ENCODE data around the gene ARPC1A.
A peak's percentile ranks its signal among the peaks of the same experiment; 100 is the strongest.

ARPC1A gene

DNA sequence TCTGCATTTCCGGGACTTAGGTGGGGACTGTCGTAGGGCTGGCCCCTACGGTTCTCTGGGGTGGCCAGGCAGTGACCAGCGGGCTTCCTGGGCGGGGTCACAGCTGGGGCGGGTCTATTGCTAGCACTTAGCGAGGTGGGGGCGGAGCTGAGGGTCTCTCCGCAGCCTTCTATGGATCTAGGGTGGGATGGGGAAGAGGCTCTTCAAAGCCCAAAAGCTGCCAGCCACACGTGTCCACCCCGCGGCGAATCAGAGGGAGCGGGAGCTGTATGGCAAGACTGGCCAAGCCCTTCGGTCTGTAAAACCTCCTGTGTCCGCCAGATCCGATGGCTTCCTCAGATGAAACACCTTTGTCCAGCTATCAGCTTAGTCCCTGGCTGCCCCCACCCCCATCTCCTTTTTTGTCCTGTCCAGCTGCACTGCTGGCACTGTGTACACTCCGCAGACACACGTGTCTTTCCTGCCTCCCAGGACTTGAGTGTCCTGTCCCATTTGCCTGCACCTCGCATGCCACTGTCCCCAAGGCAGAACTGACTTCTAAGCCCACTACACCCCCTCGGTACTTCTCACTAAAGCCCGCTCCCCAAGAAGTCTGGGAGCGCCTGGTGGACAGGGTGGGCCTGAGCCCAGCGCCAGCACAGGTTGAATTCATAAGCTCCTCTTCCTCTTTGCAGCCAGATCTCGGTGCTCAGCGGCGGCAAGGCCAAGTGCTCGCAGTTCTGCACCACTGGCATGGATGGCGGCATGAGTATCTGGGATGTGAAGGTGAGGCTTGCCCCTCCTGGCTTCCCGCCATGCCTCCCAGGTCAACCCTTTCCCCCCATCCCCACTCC, 67.9 kb downstream of the ARPC1A start:
- peaks cover 19% of the 10 kb centered on the region for H3K4me1 ChIP-seq (ENCODE audit: control insufficient read depth, low read length)
- no peak for TF ChIP-seq EZH2phosphoT487 (IDR thresholded peaks at IDR 0.05; ENCODE audit: borderline replicate concordance, low read length)
- TF ChIP-seq, protein P1, sequence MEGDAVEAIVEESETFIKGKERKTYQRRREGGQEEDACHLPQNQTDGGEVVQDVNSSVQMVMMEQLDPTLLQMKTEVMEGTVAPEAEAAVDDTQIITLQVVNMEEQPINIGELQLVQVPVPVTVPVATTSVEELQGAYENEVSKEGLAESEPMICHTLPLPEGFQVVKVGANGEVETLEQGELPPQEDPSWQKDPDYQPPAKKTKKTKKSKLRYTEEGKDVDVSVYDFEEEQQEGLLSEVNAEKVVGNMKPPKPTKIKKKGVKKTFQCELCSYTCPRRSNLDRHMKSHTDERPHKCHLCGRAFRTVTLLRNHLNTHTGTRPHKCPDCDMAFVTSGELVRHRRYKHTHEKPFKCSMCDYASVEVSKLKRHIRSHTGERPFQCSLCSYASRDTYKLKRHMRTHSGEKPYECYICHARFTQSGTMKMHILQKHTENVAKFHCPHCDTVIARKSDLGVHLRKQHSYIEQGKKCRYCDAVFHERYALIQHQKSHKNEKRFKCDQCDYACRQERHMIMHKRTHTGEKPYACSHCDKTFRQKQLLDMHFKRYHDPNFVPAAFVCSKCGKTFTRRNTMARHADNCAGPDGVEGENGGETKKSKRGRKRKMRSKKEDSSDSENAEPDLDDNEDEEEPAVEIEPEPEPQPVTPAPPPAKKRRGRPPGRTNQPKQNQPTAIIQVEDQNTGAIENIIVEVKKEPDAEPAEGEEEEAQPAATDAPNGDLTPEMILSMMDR (IDR thresholded peaks at IDR 0.05; ENCODE audit: low read depth, low read length, poor library complexity, severe bottlenecking), result no peak
- H3K9me2 ChIP-seq (replicated peaks; ENCODE audit: control insufficient read depth, low read length), result no peaks in the 10 kb centered on the region
- H3K4me3 ChIP-seq (ENCODE audit: low read length), result peak overlapping the region; percentile 75
- H3K36me3 ChIP-seq (ENCODE audit: control insufficient read depth, low read length), result peaks cover 93% of the 10 kb centered on the region
- H3K27ac ChIP-seq (ENCODE audit: low read depth, low read length), result peak overlapping the region; percentile 48
- H4K20me1 ChIP-seq (ENCODE audit: control insufficient read depth, insufficient read depth, low read depth, low read length), result peaks cover 21% of the 10 kb centered on the region; the same call in 1 of the 2 replicates
- H3K9me3 ChIP-seq (ENCODE audit: control insufficient read depth, insufficient read depth, low read length), result no peaks in the 10 kb centered on the region
- H3K27me3 ChIP-seq (ENCODE audit: control insufficient read depth, low read length), result no peaks in the 10 kb centered on the region
- peaks cover 24% of the 10 kb centered on the region for H3F3A ChIP-seq (ENCODE audit: control insufficient read depth, insufficient read depth)
- H3K79me2 ChIP-seq (ENCODE audit: control insufficient read depth, low read length), result peaks cover 11% of the 10 kb centered on the region
- H3K4me2 ChIP-seq (ENCODE audit: low read length), result peak overlapping the region; percentile 85

DNA sequence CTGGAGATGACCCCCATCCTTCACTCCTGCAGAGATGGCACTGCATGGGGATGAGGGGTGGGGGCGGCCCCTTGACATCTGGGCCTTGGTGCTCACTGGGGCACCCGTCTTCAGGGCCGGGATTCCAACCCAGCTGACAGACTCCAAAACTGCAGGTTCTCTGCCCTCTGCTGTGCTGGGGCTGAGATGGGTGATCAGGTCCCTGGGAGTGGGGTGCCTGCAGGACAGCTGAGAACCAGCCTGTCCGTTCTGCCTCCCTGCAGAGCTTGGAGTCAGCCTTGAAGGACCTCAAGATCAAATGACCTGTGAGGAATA, 68.4 kb downstream of the ARPC1A start:
- H4K20me1 ChIP-seq (ENCODE audit: control insufficient read depth, insufficient read depth, low read depth, low read length), result peaks cover 26% of the 10 kb centered on the region; the same call in 1 of the 2 replicates
- no peaks in the 10 kb centered on the region for H3K27me3 ChIP-seq (ENCODE audit: control insufficient read depth, low read length)
- H3K9me2 ChIP-seq (replicated peaks; ENCODE audit: control insufficient read depth, low read length), result no peaks in the 10 kb centered on the region
- H3K9me3 ChIP-seq (ENCODE audit: control insufficient read depth, insufficient read depth, low read length), result no peaks in the 10 kb centered on the region
- no peak overlapping the region for H3K4me3 ChIP-seq (ENCODE audit: low read length)
- peaks cover 27% of the 10 kb centered on the region for H3F3A ChIP-seq (ENCODE audit: control insufficient read depth, insufficient read depth)
- no peak overlapping the region for H3K27ac ChIP-seq (ENCODE audit: low read depth, low read length)
- peaks cover 97% of the 10 kb centered on the region for H3K36me3 ChIP-seq (ENCODE audit: control insufficient read depth, low read length)
- peaks cover 19% of the 10 kb centered on the region for H3K4me1 ChIP-seq (ENCODE audit: control insufficient read depth, low read length)
- TF ChIP-seq, protein P1 (IDR thresholded peaks at IDR 0.05; ENCODE audit: low read depth, low read length, poor library complexity, severe bottlenecking), result no peak
- TF ChIP-seq EZH2phosphoT487 (IDR thresholded peaks at IDR 0.05; ENCODE audit: borderline replicate concordance, low read length), result no peak
- H3K79me2 ChIP-seq (ENCODE audit: control insufficient read depth, low read length), result peaks cover 11% of the 10 kb centered on the region
- H3K4me2 ChIP-seq (ENCODE audit: low read length), result no peak overlapping the region

DNA sequence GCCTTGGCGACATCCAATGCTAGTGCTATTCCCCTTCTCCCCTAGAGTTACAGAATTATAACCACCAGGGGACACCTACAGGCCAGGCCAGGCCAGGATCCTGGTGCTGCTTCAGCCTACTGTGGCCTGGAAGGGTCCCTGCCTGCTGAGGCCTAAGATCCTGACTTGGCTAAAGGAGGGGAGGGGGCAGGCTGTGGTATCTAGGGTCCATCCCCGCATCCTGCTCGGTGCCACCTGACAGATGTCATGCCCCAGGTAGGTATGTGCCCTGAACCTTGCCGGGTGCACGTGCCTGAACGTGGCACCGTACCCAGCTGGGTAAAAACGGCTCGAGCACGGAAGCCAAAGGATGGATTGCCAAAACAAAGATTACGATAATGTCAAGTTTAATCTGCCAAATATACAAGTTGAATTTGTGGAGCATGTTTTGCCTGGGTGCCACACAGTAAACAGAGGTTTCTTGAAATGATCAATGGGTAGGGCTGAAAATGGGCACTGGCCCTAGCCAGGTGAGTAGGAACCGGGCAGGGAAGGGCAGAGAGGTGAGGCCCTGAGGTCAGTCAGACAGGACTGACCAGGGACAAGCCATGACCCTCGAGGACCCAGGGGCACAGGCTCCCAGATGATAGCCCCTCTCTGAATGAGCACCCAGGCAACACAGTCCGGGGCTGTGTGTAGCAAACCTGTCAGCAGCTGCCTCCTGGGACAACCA, 70.1 kb downstream of the ARPC1A start:
- Histone ChIP-seq H3K36me3 (ENCODE audit: control insufficient read depth, low read length) (peaks cover 98% of the 10 kb centered on the region), H4K20me1 (ENCODE audit: control insufficient read depth, insufficient read depth, low read depth, low read length) (peaks cover 34% of the 10 kb centered on the region; the same call in 1 of the 2 replicates), H3K4me2 (ENCODE audit: low read length) (no peak overlapping the region), H3K9me3 (ENCODE audit: control insufficient read depth, insufficient read depth, low read length) (no peaks in the 10 kb centered on the region), H3K27me3 (ENCODE audit: control insufficient read depth, low read length) (no peaks in the 10 kb centered on the region), H3K4me3 (ENCODE audit: low read length) (no peak overlapping the region), H3F3A (ENCODE audit: control insufficient read depth, insufficient read depth) (peaks cover 27% of the 10 kb centered on the region), H3K27ac (ENCODE audit: low read depth, low read length) (no peak overlapping the region), H3K9me2 (replicated peaks; ENCODE audit: control insufficient read depth, low read length) (no peaks in the 10 kb centered on the region), H3K79me2 (ENCODE audit: control insufficient read depth, low read length) (peaks cover 15% of the 10 kb centered on the region), H3K4me1 (ENCODE audit: control insufficient read depth, low read length) (peaks cover 19% of the 10 kb centered on the region)
- no peak for TF ChIP-seq EZH2phosphoT487 (IDR thresholded peaks at IDR 0.05; ENCODE audit: borderline replicate concordance, low read length)
- TF ChIP-seq, protein P1 (IDR thresholded peaks at IDR 0.05; ENCODE audit: low read depth, low read length, poor library complexity, severe bottlenecking), result no peak

All from DOHH2 (cell line).